ENCODE results near the gene BAD. TPM values are rescaled to one million over a fixed set of nuclear protein-coding genes. Genes with fewer than 3 reads are reported as not detected.
A peak's percentile ranks its signal among the peaks of the same experiment; 100 is the strongest.

BAD gene
- total and polyA plus RNA-seq, 2 of the 13 experiments (the other 11 are each of a cell fraction or from before 2014, with no cell fraction given) = 17.9 to 28.5 TPM

GRCh38 chr11:64317961-64318765 lies 33.7 kb upstream of the BAD start, which contains the start of gene PRDX5 (continued):
- TF ChIP-seq HOMEZ (CRISPR knock-in tag; IDR thresholded peaks at IDR 0.05; ENCODE audit: low read depth) (no peak), TBL1XR1 (IDR thresholded peaks at IDR 0.05; ENCODE audit: borderline replicate concordance, low read length, partially characterized antibody) (no peak), KLF12 (CRISPR knock-in tag; IDR thresholded peaks at IDR 0.05; ENCODE audit: borderline replicate concordance) (peak; percentile 77), GLI4 (CRISPR knock-in tag; IDR thresholded peaks at IDR 0.05; ENCODE audit: borderline replicate concordance) (no peak), AGO2 (optimal IDR thresholded peaks at IDR 0.05; ENCODE audit: low read depth, low read length) (peak; percentile 56), E2F5 (CRISPR knock-in tag; conservative IDR thresholded peaks at IDR 0.05) (0 out of 2 replicates have a peak, but pooled peaks have one; percentile 47), RNF219 (CRISPR knock-in tag; IDR thresholded peaks at IDR 0.05) (no peak), ZNF510 (CRISPR knock-in tag; IDR thresholded peaks at IDR 0.05; ENCODE audit: low read depth) (0 out of 2 replicates have a peak, but pooled peaks have one; percentile 74), UBTF (CRISPR knock-in tag; IDR thresholded peaks at IDR 0.05) (peak; percentile 76), ZMYM4 (CRISPR knock-in tag; IDR thresholded peaks at IDR 0.05) (peak; percentile 6; the same call in 1 of the 2 replicates), LCORL (IDR thresholded peaks at IDR 0.05) (no peak), LCORL (CRISPR knock-in tag; IDR thresholded peaks at IDR 0.05) (peak; percentile 89), MAZ (IDR thresholded peaks at IDR 0.05; ENCODE audit: borderline replicate concordance, low read depth, low read length) (no peak), MAZ (CRISPR knock-in tag; IDR thresholded peaks at IDR 0.05; ENCODE audit: low read depth) (peak; percentile 64), ZNF33A (CRISPR knock-in tag; IDR thresholded peaks at IDR 0.05; ENCODE audit: borderline replicate concordance) (no peak), CREB3 (CRISPR knock-in tag; IDR thresholded peaks at IDR 0.05) (peak; percentile 45; the same call in 1 of the 2 replicates), HMGXB4 (CRISPR knock-in tag; IDR thresholded peaks at IDR 0.05; ENCODE audit: borderline replicate concordance in 1 of 2, low read depth in 1 of 2) (peak; percentile 88 to 96), YEATS4 (CRISPR knock-in tag; IDR thresholded peaks at IDR 0.05; ENCODE audit: borderline replicate concordance) (peak; percentile 20)
